ENCODE measurements around the gene TATDN2. TPM values are rescaled to one million over a fixed set of nuclear protein-coding genes. Genes with fewer than 3 reads are reported as not detected.

TATDN2 gene
- polyA plus RNA-seq, 4 donors, result 13.8 to 28.3 (median 17.4) TPM

- H3K27ac ChIP-seq (ENCODE audit: low read depth in 1 of 3, low read length in 2 of 3), result no peak overlapping the region
- 91 to 94% (median 93%) methylated on average over 13 to 14 of the region's 14 CpGs for WGBS, 3 donors
- H3K27me3 ChIP-seq (ENCODE audit: control insufficient read depth in 3 of 3, insufficient read depth in 3 of 3, low read length in 3 of 3), result no peaks in the 10 kb centered on the region
- H3K36me3 ChIP-seq (ENCODE audit: control insufficient read depth in 3 of 3, insufficient read depth in 2 of 3, low read depth in 1 of 3, low read length in 3 of 3), result peaks cover 22 to 70% (median 36%) of the 10 kb centered on the region in 3 donors
- H3K9me3 ChIP-seq (ENCODE audit: control insufficient read depth in 2 of 2, insufficient read depth in 1 of 2, low read depth in 1 of 2, low read length in 1 of 2), result no peaks in the 10 kb centered on the region
- FAIRE-seq (no peak), DNase-seq (no peak)
- no peak overlapping the region for H3K4me3 ChIP-seq (ENCODE audit: low read depth in 1 of 3, low read length in 3 of 3)
- H3K4me1 ChIP-seq (ENCODE audit: control insufficient read depth in 3 of 3, insufficient read depth in 2 of 3, low read depth in 1 of 3, low read length in 2 of 3), result peaks cover 0 to 26% (median 5%) of the 10 kb centered on the region in 3 donors
Measured at GRCh38 chr3:10315101-10315500, 66.8 kb downstream of the TATDN2 start.

GRCh38 chr3:10315771-10316344, 67.6 kb downstream of the TATDN2 start:
- WGBS, 3 donors, result 94 to 97% (median 94%) methylated on average over 4 of the region's 4 CpGs
- peaks cover 22 to 66% (median 35%) of the 10 kb centered on the region in 3 donors for H3K36me3 ChIP-seq (ENCODE audit: control insufficient read depth in 3 of 3, insufficient read depth in 2 of 3, low read depth in 1 of 3, low read length in 3 of 3)
- FAIRE-seq (no peak), DNase-seq (no peak)
- no peak overlapping the region for H3K27ac ChIP-seq (ENCODE audit: low read depth in 1 of 3, low read length in 2 of 3)
- no peak overlapping the region for H3K4me3 ChIP-seq (ENCODE audit: low read depth in 1 of 3, low read length in 3 of 3)
- peaks cover 0 to 26% (median 5%) of the 10 kb centered on the region in 3 donors for H3K4me1 ChIP-seq (ENCODE audit: control insufficient read depth in 3 of 3, insufficient read depth in 2 of 3, low read depth in 1 of 3, low read length in 2 of 3)
- no peaks in the 10 kb centered on the region for H3K9me3 ChIP-seq (ENCODE audit: control insufficient read depth in 2 of 2, insufficient read depth in 1 of 2, low read depth in 1 of 2, low read length in 1 of 2)
- H3K27me3 ChIP-seq (ENCODE audit: control insufficient read depth in 3 of 3, insufficient read depth in 3 of 3, low read length in 3 of 3), result no peaks in the 10 kb centered on the region

- H3K9me3 ChIP-seq (ENCODE audit: control insufficient read depth in 2 of 2, insufficient read depth in 1 of 2, low read depth in 1 of 2, low read length in 1 of 2), result no peaks in the 10 kb centered on the region
- no peak overlapping the region for H3K4me3 ChIP-seq (ENCODE audit: low read depth in 1 of 3, low read length in 3 of 3)
- WGBS, 3 donors, result 63 to 83% (median 67%) methylated on average over 4 of the region's 4 CpGs
- peak; percentile 79 to 91 for DNase-seq
- H3K27me3 ChIP-seq (ENCODE audit: control insufficient read depth in 3 of 3, insufficient read depth in 3 of 3, low read length in 3 of 3), result no peaks in the 10 kb centered on the region
- no peak for FAIRE-seq
- peaks cover 0 to 28% (median 5%) of the 10 kb centered on the region in 3 donors for H3K4me1 ChIP-seq (ENCODE audit: control insufficient read depth in 3 of 3, insufficient read depth in 2 of 3, low read depth in 1 of 3, low read length in 2 of 3)
- H3K36me3 ChIP-seq (ENCODE audit: control insufficient read depth in 3 of 3, insufficient read depth in 2 of 3, low read depth in 1 of 3, low read length in 3 of 3), result peaks cover 15 to 53% (median 29%) of the 10 kb centered on the region in 3 donors
- peak overlapping the region in 2 of 3 donors; percentile 53 to 57 for H3K27ac ChIP-seq (ENCODE audit: low read depth in 1 of 3, low read length in 2 of 3)
Measured at GRCh38 chr3:10317311-10317960, 69.2 kb downstream of the TATDN2 start.

- 93 to 95% (median 93%) methylated on average over 3 of the region's 3 CpGs for WGBS, 3 donors
- Histone ChIP-seq H3K4me1 (ENCODE audit: control insufficient read depth in 3 of 3, insufficient read depth in 2 of 3, low read depth in 1 of 3, low read length in 2 of 3) (peaks cover 0 to 28% (median 5%) of the 10 kb centered on the region in 3 donors), H3K9me3 (ENCODE audit: control insufficient read depth in 2 of 2, insufficient read depth in 1 of 2, low read depth in 1 of 2, low read length in 1 of 2) (no peaks in the 10 kb centered on the region), H3K27me3 (ENCODE audit: control insufficient read depth in 3 of 3, insufficient read depth in 3 of 3, low read length in 3 of 3) (no peaks in the 10 kb centered on the region), H3K36me3 (ENCODE audit: control insufficient read depth in 3 of 3, insufficient read depth in 2 of 3, low read depth in 1 of 3, low read length in 3 of 3) (peaks cover 12 to 48% (median 23%) of the 10 kb centered on the region in 3 donors), H3K27ac (ENCODE audit: low read depth in 1 of 3, low read length in 2 of 3) (peak overlapping the region in 2 of 3 donors; percentile 53 to 57), H3K4me3 (ENCODE audit: low read depth in 1 of 3, low read length in 3 of 3) (no peak overlapping the region)
- FAIRE-seq, result no peak
- DNase-seq, result no peak
Measured at GRCh38 chr3:10317961-10318350, 69.7 kb downstream of the TATDN2 start.

- no peaks in the 10 kb centered on the region for H3K9me3 ChIP-seq (ENCODE audit: control insufficient read depth in 2 of 2, insufficient read depth in 1 of 2, low read depth in 1 of 2, low read length in 1 of 2)
- no peaks in the 10 kb centered on the region for H3K27me3 ChIP-seq (ENCODE audit: control insufficient read depth in 3 of 3, insufficient read depth in 3 of 3, low read length in 3 of 3)
- peak; percentile 68 to 90 for DNase-seq
- H3K4me1 ChIP-seq (ENCODE audit: control insufficient read depth in 3 of 3, insufficient read depth in 2 of 3, low read depth in 1 of 3, low read length in 2 of 3), result peaks cover 0 to 28% (median 5%) of the 10 kb centered on the region in 3 donors
- peaks cover 9 to 38% (median 18%) of the 10 kb centered on the region in 3 donors for H3K36me3 ChIP-seq (ENCODE audit: control insufficient read depth in 3 of 3, insufficient read depth in 2 of 3, low read depth in 1 of 3, low read length in 3 of 3)
- peak overlapping the region in 2 of 3 donors; percentile 87 to 98 for H3K4me3 ChIP-seq (ENCODE audit: low read depth in 1 of 3, low read length in 3 of 3)
- no peak for FAIRE-seq
- peak overlapping the region; percentile 59 to 77 (median 74) for H3K27ac ChIP-seq (ENCODE audit: low read depth in 1 of 3, low read length in 2 of 3)
- 13 to 57% (median 21%) methylated on average over 6 of the region's 6 CpGs for WGBS, 3 donors
Measured at GRCh38 chr3:10319251-10319650, 71.0 kb downstream of the TATDN2 start.

GRCh38 chr3:10319804-10320203, 71.5 kb downstream of the TATDN2 start:
- Histone ChIP-seq H3K27ac (ENCODE audit: low read depth in 1 of 3, low read length in 2 of 3) (peak overlapping the region in 2 of 3 donors; percentile 77 to 85), H3K4me3 (ENCODE audit: low read depth in 1 of 3, low read length in 3 of 3) (peak overlapping the region; percentile 87 to 98 (median 89)), H3K4me1 (ENCODE audit: control insufficient read depth in 3 of 3, insufficient read depth in 2 of 3, low read depth in 1 of 3, low read length in 2 of 3) (peaks cover 0 to 28% (median 5%) of the 10 kb centered on the region in 3 donors)

GRCh38 chr3:10320320-10320677, 72.0 kb downstream of the TATDN2 start:
- DNase-seq, result no peak
- FAIRE-seq, result no peak
- WGBS, 3 donors, result 0 to 1% (median 1%) methylated on average over 9 of the region's 9 CpGs

More at GRCh38 chr3:10319804-10320203, 71.5 kb downstream of the TATDN2 start:
- FAIRE-seq, result no peak
- no peaks in the 10 kb centered on the region for H3K27me3 ChIP-seq (ENCODE audit: control insufficient read depth in 3 of 3, insufficient read depth in 3 of 3, low read length in 3 of 3)
- 7 to 21% (median 14%) methylated on average over 2 to 3 of the region's 3 CpGs for WGBS, 3 donors
- DNase-seq, result no peak
- H3K36me3 ChIP-seq (ENCODE audit: control insufficient read depth in 3 of 3, insufficient read depth in 2 of 3, low read depth in 1 of 3, low read length in 3 of 3), result peaks cover 4 to 34% (median 16%) of the 10 kb centered on the region in 3 donors
- no peaks in the 10 kb centered on the region for H3K9me3 ChIP-seq (ENCODE audit: control insufficient read depth in 2 of 2, insufficient read depth in 1 of 2, low read depth in 1 of 2, low read length in 1 of 2)

GRCh38 chr3:10321630-10322351, 73.5 kb downstream of the TATDN2 start:
- Histone ChIP-seq H3K36me3 (ENCODE audit: control insufficient read depth in 3 of 3, insufficient read depth in 2 of 3, low read depth in 1 of 3, low read length in 3 of 3) (peaks cover 0 to 17% (median 4%) of the 10 kb centered on the region in 3 donors), H3K4me3 (ENCODE audit: low read depth in 1 of 3, low read length in 3 of 3) (no peak overlapping the region), H3K27ac (ENCODE audit: low read depth in 1 of 3, low read length in 2 of 3) (no peak overlapping the region), H3K9me3 (ENCODE audit: control insufficient read depth in 2 of 2, insufficient read depth in 1 of 2, low read depth in 1 of 2, low read length in 1 of 2) (no peaks in the 10 kb centered on the region), H3K4me1 (ENCODE audit: control insufficient read depth in 3 of 3, insufficient read depth in 2 of 3, low read depth in 1 of 3, low read length in 2 of 3) (peaks cover 0 to 26% (median 5%) of the 10 kb centered on the region in 3 donors), H3K27me3 (ENCODE audit: control insufficient read depth in 3 of 3, insufficient read depth in 3 of 3, low read length in 3 of 3) (no peaks in the 10 kb centered on the region)
- no peak for FAIRE-seq
- 90 to 94% (median 91%) methylated on average over 8 of the region's 8 CpGs for WGBS, 3 donors
- DNase-seq, result no peak

More at GRCh38 chr3:10320320-10320677, 72.0 kb downstream of the TATDN2 start:
- Histone ChIP-seq H3K36me3 (ENCODE audit: control insufficient read depth in 3 of 3, insufficient read depth in 2 of 3, low read depth in 1 of 3, low read length in 3 of 3) (peaks cover 0 to 29% (median 11%) of the 10 kb centered on the region in 3 donors), H3K4me3 (ENCODE audit: low read depth in 1 of 3, low read length in 3 of 3) (peak overlapping the region; percentile 87 to 98 (median 89)), H3K4me1 (ENCODE audit: control insufficient read depth in 3 of 3, insufficient read depth in 2 of 3, low read depth in 1 of 3, low read length in 2 of 3) (peaks cover 0 to 28% (median 5%) of the 10 kb centered on the region in 3 donors), H3K27me3 (ENCODE audit: control insufficient read depth in 3 of 3, insufficient read depth in 3 of 3, low read length in 3 of 3) (no peaks in the 10 kb centered on the region), H3K27ac (ENCODE audit: low read depth in 1 of 3, low read length in 2 of 3) (peak overlapping the region; percentile 77 to 90 (median 85)), H3K9me3 (ENCODE audit: control insufficient read depth in 2 of 2, insufficient read depth in 1 of 2, low read depth in 1 of 2, low read length in 1 of 2) (no peaks in the 10 kb centered on the region)

Measured in small intestine (tissue), 7 donors.